Dermis microvascular lymphatic vessel endothelial cell (primary cell): ENCODE data around the gene KCNMB4. TPM values are rescaled to one million over a fixed set of nuclear protein-coding genes. Genes with fewer than 3 reads are reported as not detected.
A peak's percentile ranks its signal among the peaks of the same experiment; 100 is the strongest.

Experiments
- DNase-seq, 2 donors: peaks; one replicate each; pipeline versions ENCODE4 v3.0.0 to v3.0.0-alpha.2; 2010; ENCODE audit warnings: low read depth in 2 of 2
- total RNA-seq: library from RNA; depleted of rRNA; stranded (reverse); fragments of >200 nt; gene quantifications from 2 replicates; pipeline ENCODE4 v1.2.1, GENCODE V29; 2014

The KCNMB4 gene
- total RNA-seq, 1 donor from 2014 or later = 0.39 TPM

DNA sequence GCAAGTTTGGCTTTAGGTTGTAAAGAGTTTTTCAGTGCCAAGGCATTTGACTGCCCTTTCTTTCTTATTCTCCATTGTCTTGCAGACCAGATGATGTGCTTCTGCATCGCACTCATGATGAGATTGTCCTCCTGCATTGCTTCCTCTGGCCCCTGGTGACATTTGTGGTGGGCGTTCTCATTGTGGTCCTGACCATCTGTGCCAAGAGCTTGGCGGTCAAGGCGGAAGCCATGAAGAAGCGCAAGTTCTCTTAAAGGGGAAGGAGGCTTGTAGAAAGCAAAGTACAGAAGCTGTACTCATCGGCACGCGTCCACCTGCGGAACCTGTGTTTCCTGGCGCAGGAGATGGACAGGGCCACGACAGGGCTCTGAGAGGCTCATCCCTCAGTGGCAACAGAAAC, 64.3 kb downstream of the KCNMB4 start:
- DNase-seq = no peak

DNA sequence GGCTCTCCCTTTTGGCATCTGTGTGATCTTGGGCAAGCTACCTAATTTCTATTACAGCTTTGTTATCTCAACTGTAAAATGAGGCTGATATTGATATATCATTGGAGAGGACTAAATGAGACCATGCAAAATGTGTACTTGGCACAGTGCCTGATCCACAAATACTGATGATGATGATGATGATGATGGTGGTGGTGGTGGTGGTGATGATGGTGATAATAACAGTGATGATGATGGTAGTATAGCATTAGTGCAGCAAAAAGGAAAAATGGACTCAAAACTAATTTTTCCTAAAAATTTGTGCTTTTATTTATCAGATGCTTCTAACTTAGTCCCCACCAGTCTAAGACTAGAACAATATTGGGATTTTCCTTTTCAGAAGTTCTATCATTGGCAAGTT, 70.7 kb downstream of the KCNMB4 start:
- DNase-seq = no peak

DNA sequence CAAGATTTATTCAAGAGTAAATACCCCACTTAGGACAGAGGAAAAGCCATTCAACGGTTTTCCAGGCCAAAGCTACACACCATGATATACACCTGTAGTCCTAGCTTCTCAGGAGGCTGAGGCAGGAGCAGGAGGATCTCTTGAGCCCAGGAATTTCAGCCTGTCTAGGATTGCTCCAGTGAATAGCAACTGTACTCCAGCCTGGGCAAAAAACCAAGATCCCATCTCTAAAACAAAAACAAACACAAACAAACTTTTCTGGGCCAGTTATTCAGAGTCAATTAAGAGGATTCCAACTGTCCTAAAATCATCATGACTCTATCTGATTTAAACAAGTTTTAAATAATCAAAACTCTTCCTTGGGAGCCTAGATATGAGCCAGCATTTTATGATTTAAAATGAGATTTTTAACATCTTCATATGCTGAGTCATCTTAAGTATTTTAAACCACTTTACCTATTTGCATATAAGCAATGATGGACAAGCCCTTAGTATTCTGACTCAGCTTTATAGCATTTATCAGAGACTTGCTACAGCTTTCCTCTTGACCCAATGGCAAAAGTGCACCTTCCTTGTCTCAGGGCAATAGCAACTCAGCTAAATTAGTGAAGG, 77.1 kb downstream of the KCNMB4 start:
- no peak for DNase-seq

DNA sequence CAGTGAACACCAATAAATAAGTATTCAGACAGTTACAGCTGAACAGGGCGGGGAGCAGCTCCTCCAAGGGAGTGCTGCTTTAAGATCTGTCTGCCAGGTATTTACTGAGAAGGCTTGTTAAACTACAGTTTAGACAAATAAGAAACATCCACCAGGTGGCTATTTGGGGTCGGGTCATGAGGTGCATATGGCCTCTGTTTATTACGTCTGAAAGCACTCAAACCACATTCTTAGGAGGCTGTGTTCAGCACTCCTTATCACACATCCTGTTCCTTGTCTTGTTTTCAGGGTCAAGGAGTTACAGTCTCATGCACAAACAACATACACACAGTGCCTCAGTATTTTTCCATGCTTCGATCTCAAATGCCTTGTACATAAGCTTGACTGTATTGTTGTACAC, 78.8 kb downstream of the KCNMB4 start:
- DNase-seq = peak in 1 of 2 donors; percentile 33

DNA sequence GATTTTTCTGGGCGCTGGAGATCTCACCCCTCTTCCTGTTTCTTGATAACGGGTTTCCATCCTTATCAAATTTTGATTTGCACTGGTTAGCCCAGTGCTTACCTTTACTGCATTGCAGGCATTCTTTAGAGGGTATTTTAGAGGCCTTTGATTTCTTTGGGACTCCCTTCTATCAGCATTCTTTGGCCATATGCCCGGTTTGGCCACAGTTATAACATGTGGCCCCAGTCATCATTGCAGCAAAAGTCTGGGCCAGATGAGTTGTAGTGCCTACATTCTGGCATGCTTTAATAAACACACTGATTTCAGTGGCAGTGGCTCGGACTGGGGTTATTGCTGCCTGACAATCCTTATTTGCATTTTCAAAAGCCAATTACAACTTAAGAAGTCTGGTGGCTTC, 82.3 kb downstream of the KCNMB4 start:
- DNase-seq = no peak

DNA sequence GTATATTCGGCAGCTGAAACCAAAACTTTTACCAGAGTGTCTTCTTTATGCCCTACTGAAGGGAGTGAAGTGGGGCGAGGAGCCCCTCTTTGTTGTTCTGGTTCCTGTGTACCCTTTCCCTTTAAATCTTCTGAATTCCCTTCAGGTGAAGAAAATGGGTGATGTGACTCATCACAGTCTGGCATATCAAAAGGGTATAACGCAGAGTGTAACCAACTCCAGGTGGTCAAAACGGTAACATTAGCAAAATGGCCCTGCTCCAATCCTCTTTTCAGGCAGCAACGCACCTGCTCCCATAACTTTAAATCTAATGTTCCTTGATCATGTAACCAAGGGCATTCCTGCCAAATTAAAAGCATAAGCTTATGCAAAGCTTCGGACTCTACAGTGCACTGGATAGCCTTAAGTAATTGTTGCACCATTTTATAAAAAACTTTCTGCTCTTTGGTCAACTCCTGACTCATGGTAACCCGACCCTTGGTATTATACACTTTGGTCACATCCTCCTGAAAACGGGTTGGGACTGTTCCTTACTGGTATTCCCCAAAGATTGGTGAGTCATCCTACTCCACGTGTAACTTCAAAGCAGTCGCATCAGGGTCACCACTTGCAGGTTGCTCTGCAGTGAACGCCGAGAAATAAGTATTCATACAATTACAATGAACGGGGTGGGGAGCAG, 83.1 kb downstream of the KCNMB4 start:
- no peak for DNase-seq

DNA sequence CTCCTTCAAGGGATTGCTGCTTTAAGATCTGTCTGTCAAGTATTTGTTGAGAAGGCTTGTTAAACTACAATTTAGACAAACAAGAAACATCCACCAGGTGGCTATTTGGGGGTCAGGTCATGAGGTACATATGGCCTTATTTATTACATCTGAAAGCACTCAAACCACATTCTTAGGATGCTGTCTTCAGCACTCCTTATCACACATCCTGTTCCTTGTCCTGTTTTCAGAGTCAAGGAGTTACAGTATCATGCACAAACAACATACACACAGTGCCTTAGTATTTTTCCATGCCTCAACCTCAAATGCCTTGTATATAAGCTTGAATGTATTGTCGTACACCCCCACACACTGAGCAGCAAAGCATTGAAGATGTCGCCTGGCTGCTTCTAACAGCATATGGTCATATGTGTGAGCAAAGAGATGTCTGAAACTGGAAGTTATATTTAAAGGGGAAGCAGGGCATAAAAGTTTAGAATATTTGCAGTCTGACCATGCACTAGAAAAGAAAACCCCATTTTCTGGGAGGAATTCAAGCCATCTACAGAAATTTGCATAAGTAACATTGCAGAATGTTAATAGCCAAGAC, 83.8 kb downstream of the KCNMB4 start:
- no peak for DNase-seq

DNA sequence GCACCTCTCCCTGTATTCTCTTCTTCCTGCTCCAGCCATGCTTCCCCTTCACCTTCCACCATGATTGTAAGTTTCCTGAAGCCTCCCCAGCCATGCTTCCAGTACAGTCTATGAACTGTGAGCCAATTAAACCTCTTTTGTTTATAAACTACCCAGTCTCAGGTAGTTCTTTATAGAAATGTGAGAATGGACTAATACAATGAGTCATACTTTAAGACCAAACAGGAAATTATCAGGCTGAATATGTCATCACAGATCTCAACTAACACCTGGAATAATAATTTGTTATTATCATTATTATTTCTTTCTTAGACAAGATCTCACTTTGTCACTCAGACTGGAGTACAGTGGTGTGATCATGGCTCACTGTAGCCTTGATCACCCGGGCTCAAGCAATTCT, 85.4 kb downstream of the KCNMB4 start:
- no peak for DNase-seq

DNA sequence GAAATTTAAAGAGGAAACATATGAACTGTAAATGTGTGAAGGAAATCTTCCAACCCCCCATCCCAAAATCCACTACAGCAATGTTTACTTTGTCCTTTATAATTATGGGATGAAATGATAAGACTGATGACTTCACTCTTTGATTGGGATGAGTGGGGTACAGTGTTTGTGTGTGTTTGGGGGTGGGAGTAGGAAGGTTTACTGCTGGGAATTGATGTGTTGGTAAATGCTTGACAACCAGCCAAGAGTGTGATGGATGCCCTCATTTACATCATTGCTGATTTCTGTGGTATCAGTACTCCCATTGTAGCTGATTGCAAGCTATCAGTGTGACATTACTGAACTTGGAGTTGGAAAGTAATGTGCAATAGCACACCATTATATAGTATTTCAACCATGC, 90.9 kb downstream of the KCNMB4 start:
- DNase-seq = no peak

DNA sequence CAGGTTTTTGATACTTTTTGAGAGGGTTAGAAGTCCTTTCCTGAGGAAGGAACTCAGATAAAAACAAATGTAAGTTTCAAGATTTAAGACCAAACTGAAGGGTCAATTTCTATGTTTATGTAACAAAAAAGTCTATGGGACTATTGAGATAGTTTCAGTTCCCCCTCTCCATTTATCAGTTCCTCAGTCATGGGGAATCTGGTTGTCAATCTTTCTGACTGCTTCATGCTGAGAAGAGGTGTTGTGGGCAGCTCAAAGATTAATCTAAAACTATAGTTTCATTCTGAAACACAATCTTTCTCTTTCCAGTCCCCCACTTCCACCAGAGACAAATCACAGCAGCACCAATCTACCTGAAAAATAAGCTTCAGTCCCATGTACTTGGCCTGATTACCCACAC, 93.7 kb downstream of the KCNMB4 start:
- no peak for DNase-seq

DNA sequence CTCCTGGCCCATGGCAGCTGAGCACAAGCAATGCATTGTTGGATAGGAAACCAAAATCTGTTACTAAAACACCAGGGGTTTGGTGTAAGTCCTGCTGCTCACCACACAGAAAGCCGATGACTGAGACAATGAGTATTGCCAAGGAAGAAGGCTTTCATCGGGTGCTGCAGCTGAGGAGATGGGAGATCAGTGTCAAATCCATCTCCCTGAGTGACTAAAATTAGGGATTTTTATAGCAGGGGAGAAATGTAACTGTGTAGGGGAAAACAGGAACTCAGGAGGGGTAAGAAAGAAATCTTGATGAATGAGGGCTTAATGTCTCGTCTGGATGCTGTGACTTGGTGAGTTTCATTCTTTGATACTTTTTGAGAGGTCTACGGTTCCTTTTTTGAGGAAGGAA, 97.9 kb downstream of the KCNMB4 start:
- DNase-seq = no peak

DNA sequence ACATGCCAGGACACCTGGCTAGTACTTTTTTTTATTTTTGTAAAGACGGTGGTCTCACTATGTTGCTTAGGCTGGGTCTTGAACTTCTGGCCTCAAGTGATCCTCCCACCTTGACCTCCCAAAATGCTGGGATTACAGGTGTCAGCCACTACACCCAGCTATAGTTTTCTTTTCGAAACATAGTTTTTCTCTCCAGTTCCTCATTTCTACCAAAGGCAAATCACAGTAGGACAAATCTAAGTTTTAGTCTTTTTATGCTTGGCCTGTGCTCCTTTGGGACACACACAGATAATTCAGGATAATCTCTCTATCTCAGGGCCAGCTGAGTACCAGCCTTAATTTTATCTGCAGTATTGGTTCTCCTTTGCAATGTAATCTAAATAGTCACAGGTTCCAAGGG, 100.7 kb downstream of the KCNMB4 start:
- DNase-seq = no peak

DNA sequence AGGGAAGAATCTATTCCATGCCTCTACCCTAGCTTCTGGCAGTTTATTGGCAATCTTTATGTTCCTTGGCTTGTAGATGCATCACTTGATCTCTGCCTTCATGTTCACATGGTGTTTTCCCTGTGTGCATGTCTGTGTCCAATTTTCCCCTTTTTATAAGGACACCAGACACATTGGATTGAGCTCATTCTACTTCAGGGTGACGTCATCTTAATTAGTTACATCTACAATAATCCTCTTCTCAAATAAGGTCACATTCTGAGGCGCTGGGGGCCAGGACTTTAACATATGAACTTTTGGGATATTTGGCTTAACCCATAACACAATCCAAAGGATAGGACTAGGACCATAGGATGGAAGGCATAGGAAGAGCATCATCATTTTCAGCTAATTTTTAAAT, 101.4 kb downstream of the KCNMB4 start:
- DNase-seq = no peak

DNA sequence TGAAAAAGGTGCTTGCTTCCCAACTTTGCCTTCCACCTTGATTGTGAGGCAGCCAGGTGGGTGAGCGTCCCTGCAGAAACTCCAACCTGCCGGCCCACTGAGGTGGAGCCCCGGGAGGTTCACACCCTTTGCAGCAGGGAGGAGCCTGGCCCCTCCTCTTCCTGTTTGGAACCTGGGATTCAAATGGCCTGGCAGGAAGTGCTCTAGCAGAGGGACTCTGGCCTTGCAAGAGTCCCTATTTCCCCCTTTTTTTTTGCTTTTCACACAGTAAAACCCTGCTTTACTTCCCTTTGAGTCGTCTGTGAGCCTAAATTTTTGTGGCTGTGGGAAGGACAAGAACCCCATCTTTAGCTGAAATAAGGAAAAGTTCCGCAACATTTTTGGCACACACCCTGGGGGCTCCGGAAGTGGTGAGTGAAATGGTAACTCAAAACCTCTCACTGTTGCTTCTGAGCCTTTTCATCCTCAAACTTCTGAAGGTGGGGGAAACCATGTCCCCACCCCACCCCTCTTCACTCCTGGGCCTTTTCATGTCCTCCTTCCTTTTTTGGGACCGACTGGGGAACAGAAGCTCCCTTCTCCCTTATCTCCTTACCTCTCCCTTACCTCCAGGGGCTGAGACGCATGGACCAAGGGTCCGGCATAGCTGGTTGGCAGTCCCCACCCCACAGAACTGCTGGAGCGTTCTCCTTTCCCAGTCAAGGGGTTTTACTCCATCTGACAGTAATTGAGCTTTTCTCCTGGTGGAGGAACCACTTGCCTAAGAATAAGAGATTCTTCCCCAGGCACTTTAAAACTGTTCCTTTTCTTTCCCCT, 102.0 kb downstream of the KCNMB4 start:
- DNase-seq = no peak

DNA sequence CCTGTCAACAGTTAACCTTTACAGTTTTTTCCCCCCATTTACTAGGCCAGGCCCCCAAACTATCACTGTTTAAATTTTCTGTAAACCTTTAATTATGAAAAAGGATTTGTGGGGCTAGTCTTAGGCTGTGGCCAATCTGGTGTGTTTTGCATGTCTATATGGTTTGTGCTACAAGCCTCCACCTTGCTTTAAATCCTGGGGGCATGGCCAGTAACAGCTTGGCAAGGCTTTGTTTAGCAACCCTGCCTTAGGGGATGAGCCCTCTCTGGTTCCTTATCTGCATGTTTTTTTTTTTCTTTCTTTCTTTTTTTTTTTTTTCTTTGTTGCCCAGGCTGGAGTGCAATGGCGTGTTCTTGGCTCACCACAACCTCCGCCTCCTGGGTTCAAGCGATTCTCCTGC, 102.7 kb downstream of the KCNMB4 start:
- no peak for DNase-seq

DNA sequence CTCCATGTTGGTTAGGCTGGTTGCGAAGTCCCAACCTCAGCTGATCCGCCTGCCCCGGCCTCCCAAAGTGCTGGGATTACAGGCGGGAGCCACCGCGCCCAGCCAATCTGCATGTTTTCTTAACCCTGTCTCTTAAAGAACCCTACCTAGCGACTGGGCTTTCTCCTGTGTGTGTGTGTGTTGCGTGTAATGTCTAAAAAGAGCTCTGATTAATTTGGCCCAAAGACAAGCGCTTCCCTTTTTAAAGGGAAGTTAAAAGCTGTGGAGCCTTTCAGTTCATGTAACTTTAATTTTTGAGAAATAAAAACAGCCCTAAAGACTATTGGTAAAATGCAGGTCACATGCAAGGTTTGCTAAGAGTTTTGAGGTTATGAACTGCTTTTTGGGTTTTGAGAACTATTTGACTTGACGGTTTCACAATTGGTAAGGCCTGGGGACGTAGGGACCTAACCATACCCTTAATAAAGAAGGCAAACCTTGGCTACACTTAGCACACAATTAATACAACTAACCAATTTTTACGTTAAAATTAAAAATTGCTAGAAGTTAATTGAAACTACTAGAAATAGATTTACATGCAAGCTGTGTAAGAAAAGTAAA, 103.2 kb downstream of the KCNMB4 start:
- DNase-seq = no peak

DNA sequence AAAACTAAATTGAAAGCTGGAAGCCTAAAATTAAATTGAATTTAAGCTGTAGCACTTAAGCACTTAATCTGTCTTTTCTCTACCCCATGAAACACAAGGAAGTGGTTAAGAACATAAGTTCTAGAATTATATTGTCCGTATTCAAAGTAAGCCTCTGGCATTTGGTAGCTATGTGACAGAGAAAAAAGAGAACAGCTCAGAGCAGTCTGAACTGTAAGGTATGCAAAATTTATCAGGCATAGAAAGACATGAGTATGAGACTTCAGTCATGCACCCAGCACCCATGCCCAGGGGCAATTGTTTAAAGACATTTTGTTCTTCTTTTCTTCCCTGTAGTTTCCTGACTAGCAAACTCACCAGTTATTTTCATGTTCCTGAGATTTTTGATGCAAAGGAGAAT, 116.7 kb downstream of the KCNMB4 start:
- no peak for DNase-seq

Other genes with a start within 250 kb of the KCNMB4 start
- 81.9 and 112 TPM in 2 replicates for gene CNOT2, start 122.9 kb upstream of the KCNMB4 start, total RNA-seq